22Rv1 (cell line): Measurements from ENCODE around the gene TMEM9B.

Source experiments
- CTCF ChIP-seq: fragments of 450-650 bp; IDR thresholded peaks from 2 replicates; pipeline ENCODE4 v1.5.1; 2017; ENCODE audit warnings: mild to moderate bottlenecking
- ZFX ChIP-seq: fragments of 450-650 bp; IDR thresholded peaks from 2 replicates; pipeline ENCODE4 v1.6.1; 2017; ENCODE audit warnings: antibody characterized with exemption, borderline replicate concordance

DNA sequence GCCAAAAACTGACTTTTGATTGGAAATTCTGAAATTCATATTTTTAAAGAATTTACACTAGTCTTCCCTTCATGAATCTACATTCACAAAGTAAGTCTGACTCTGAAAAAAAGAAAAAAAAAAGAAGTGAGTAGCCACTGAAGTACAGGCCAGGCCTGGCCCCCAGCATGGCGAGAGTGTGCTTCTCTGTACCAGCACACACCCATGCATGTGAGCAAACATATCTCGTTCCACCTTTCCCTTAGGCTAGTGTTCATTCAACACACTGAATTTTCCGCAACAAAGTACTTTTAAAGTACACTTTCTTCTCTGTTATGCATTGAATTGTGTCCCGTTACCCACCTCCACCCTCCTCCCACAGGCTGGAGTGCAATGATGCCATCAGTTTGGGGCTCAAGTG lies 36.0 kb downstream of the TMEM9B start:
- TF ChIP-seq CTCF (no peak), ZFX (no peak)
